HG03108 (cell line): ENCODE measurements around the gene CCNY.
"Not testable (repeated sequence)": the region's sequence is repeated elsewhere in the genome, so short reads cannot be mapped to it uniquely, and the experiment has no call there.

Experiments used
- ATAC-seq: cut with Tn5 transposase; IDR thresholded peaks from one replicate; pipeline ENCODE4 v1.9.1; 2021; ENCODE audit warnings: moderate library complexity; ENCODE audit not compliant: unreplicated experiment

CCNY gene

DNA sequence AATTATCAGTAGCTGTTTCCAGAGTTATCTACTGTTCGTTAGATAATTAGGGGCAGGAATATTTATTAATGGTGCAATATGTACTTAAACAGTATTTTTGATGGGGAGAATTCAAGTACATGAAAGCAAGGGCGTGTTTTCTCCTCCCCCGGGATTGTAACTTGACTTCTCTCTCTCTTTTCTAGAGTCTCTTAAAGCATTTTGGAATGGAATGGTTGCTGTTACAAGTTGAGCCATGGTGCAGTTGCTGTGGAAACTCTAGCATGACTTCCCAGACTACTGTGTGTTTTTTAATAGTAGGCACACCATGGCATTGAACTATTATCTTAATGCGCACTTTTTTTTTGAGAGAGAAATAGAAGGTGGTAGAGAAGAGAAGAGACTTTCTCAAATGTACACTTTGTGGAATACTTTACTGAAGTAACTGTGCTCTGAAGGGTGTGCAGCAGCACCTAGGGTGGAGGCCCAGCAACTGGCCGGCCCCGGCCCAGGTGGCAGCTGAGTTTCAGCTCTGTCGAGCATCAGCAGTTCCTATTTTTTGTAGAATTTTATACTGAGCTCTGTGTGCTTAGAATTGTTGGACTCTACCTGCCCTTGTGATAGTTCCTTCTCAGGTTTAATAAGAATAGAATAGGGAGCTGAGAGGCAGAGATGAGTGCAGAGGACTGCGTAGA, 64.4 kb downstream of the CCNY start:
- no peak for ATAC-seq

DNA sequence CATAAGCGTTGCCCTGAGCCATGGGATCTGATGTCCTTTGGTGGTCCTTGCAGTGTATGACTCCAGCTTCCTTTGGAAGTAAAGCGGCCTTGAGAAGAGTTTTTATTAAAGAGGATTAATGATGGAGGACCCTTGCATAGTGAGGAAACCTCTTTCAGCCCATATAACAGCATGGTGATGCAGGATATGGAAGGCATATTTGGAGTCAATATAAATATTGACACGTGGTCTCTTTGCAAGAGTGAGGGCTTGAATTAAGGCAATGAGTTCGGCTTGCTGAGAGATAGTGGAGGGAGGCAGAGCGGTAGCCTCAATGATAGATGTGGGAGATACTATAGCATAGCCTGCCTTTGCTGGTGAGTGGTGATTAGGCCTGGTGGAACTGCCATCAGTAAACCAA, 67.2 kb downstream of the CCNY start:
- not testable (repeated sequence) for ATAC-seq

DNA sequence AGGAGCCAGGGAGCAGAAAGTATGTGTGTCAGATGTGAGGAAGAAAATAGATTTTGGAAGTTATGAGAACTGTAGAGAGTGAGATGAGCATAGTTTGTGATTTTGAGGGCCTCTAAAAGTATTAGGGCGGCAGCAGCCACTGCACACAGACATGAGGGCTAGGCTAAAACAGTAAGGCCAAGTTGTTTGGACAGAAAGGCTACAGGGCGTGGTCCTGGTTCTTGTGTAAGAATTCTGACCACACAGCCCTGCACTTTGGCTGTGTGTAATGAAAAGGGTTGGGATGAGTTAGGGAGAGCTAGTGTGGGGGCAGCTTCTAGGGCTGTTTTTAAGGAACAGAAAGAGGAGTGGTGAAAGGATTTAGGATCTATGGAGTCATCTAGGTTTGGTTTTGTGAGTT, 67.8 kb downstream of the CCNY start:
- not testable (repeated sequence) for ATAC-seq

- ATAC-seq = not testable (repeated sequence)
Measured at GRCh38 chr10:35406003-35406630, 69.8 kb downstream of the CCNY start.

GRCh38 chr10:35407696-35408095, 71.4 kb downstream of the CCNY start:
- not testable (repeated sequence) for ATAC-seq

DNA sequence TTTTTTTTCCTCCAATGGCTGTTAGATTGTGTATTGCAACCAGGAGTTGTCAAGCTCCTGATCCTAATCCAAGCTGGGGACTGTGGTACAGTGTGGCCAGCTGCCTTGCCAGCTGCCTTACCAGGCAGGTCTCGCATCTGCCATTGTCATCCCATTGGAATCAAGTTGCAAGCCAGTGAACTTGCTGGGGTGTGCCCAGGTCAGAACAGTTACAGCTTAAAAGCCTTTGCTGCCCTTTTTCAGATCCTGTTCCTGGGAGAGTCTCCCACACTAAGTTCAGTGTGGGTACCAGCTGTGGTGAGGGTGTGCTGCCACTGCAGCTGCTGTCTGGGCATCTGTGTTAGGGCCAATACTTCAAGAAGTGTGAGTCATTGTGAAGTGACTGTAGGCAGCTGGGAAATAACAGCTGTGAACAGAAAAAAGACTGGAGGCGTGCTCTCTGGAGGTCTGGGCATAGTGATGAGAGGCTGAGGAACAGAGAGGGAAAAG, 72.8 kb downstream of the CCNY start:
- peak; percentile 74 for ATAC-seq

GRCh38 chr10:35409808-35410207, 73.5 kb downstream of the CCNY start:
- no peak for ATAC-seq

- no peak for ATAC-seq
Measured at GRCh38 chr10:35412003-35412723, 75.9 kb downstream of the CCNY start.

GRCh38 chr10:35412900-35413491, 76.7 kb downstream of the CCNY start:
- ATAC-seq = no peak

GRCh38 chr10:35413985-35414861, 77.9 kb downstream of the CCNY start:
- ATAC-seq = no peak

- no peak for ATAC-seq
Measured at GRCh38 chr10:35415505-35415904, 79.2 kb downstream of the CCNY start.

DNA sequence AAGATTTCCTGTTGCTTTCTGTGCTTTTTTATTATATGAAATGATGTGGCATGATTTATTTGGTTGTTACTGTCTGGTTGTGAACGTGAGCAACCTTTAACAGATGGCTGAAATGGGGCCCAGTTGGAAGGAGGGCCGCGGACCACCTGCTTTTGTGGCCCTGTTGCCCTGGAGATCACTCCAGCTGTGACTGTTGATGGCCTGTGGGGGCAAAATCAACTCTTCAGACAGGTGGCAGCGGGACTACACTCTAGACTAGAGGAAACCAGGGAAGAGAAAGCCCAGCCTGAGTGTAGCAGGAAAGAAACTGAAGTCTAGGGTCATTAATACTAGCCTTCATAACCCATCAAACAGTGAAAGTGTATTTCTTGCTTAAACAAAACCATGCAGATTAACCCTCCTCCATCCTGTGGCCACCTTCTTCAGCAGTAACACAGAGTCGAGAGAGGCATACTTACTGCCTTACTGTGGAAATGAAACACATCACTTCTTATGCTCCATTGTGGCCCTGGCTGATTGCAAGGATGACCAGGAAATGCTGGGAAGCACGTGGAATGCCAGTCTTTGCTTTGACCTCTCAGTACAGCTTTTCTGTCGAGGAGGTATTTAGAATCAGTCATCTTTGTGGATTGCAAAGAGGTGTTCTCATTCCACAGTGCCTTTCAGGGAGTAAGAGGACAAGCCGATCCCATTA, 80.5 kb downstream of the CCNY start:
- no peak for ATAC-seq

DNA sequence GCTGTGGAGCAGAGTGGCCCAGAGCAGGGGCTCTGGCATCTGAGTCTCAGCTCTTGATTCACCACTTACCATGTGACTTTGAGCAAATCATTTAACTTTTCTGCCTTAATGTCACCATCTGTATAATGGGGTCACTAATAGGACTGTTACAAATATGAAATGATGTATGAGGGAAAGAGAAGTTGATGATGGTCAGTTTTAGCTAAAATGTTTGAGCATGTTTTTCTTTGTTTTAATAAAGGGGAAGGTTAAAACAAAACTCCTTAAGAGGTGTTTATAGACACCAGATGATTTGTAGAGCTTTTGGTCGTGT, 81.0 kb downstream of the CCNY start:
- ATAC-seq = no peak

DNA sequence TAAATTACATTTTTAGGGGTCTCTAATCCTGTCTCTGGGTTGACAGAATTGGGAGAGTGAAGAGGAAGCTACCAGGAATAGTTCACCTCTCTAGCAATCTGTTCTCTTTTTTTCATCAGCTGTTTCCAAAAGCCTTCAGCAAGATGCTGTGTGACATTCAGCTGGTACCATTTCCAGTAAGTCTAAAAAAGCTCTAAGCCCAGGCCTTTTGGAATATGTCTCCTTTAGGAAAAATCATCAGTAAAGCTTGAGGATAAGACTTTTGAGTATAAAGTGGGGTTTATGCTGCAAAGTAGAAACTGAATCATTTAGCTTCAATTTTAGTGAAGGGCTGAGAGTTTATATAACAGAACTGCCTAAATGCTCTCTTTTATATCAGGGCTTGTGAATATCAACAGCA, 81.5 kb downstream of the CCNY start:
- ATAC-seq = no peak

DNA sequence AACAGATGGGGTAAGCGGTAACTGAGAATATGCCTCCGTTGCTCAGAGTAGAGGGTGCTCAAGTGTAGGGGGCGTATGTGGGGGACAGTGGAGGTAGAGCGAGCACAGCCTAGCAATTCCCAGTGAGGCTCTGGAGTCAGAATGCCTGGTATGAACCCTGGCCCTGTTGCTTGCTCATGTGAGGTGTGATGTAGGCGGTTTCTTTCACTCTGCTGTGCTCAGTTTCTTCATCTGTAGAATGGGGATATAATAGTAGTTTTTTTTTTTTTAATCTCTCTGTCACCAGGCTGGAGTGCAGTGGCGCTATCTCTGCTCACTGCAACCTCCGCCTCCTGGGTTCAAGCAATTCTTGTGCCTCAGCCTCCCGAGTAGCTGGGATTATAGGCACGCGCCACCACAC, 82.3 kb downstream of the CCNY start:
- not testable (repeated sequence) for ATAC-seq

- no peak for ATAC-seq
Measured at GRCh38 chr10:35420044-35420443, 83.7 kb downstream of the CCNY start.

DNA sequence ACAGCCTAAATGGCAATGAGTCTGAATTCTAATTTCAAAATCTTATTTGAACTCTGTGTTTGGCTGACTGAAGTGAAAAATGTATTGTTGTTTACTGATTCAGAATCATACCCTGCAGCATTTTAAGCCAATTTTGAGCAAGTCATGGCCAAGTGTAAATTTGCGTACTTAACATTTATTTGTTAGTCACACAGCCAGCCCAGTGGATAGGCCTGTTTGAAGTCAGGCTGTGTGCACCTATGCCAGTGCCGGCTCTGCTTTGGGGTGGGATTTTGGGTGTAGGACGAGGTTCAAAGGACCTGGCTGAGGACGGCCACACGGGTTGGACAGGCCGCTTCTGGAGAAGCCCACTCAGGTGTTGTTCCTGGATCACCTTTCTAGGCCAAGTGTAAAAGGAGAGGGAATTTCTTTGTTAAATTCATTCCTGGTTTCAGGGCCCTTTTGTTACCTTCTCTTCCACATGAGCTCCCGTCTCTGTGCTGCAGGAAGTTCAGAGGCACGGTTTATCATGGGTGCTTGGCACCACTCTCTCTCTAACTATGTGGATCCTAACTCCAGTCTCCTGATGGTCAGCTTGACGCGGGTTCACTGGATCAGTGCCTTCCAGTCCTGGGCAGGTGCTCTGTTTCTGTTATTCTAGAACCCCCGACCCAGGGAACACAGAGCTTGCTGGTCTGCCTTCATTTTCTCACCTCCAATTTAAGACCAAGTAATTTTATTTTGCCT, 84.7 kb downstream of the CCNY start:
- ATAC-seq = no peak

- ATAC-seq = no peak
Measured at GRCh38 chr10:35421553-35422178, 85.4 kb downstream of the CCNY start.

GRCh38 chr10:35422228-35422627, 85.9 kb downstream of the CCNY start:
- no peak for ATAC-seq
